Measurements from ENCODE around the gene NEDD8.

NEDD8 gene

GRCh38 chr14:24171422-24172260 lies 60.5 kb downstream of the NEDD8 start, which contains the start of gene REC8:
Gene REC8 (plus strand): TSS chr14:24172080. CDS start chr14:24172553, 473 bp downstream.
- TF ChIP-seq FOXM1 (IDR thresholded peaks at IDR 0.05; ENCODE audit: borderline replicate concordance), result no peak
- no peak for TF ChIP-seq FOXA1 (IDR thresholded peaks at IDR 0.05)
- no peak for TF ChIP-seq ELF4 (IDR thresholded peaks at IDR 0.05)
- no peak for TF ChIP-seq SUZ12 (IDR thresholded peaks at IDR 0.05)
- TF ChIP-seq PKNOX1 (IDR thresholded peaks at IDR 0.05), result no peak
- TF ChIP-seq LEF1 (IDR thresholded peaks at IDR 0.05; ENCODE audit: borderline replicate concordance), result no peak
- TF ChIP-seq HDGF (IDR thresholded peaks at IDR 0.05; ENCODE audit: borderline replicate concordance), result no peak
- TF ChIP-seq ZNF384 (IDR thresholded peaks at IDR 0.05), result no peak
- no peak for TF ChIP-seq ARNT (IDR thresholded peaks at IDR 0.05)
- no peak for TF ChIP-seq CTBP1 (IDR thresholded peaks at IDR 0.05; ENCODE audit: borderline replicate concordance)
- no peak for TF ChIP-seq BHLHE40 (IDR thresholded peaks at IDR 0.05; ENCODE audit: borderline replicate concordance)
- no peak for TF ChIP-seq TARDBP (IDR thresholded peaks at IDR 0.05)
- TF ChIP-seq FOXK2 (IDR thresholded peaks at IDR 0.05), result no peak
- CTCF ChIA-PET, result interaction anchor here (1.5 kb wide), 1 partner anchor 10 kb away, joined by 4 read pairs; the partner anchor contains the start of gene IRF9
- DNase-seq (ENCODE audit: extremely low spot score), result no peak
- POLR2A ChIA-PET, result interaction anchor here (1.8 kb wide), 1 partner anchor 10 kb away, joined by 7 read pairs; the partner anchor contains the start of gene IRF9

GRCh38 chr14:24167469-24168114 lies 64.6 kb downstream of the NEDD8 start:
- ChIA-PET POLR2A (no interaction called here), CTCF (no interaction called here)
- TF ChIP-seq ARNT (IDR thresholded peaks at IDR 0.05) (no peak), FOXM1 (IDR thresholded peaks at IDR 0.05; ENCODE audit: borderline replicate concordance) (no peak), HDGF (IDR thresholded peaks at IDR 0.05; ENCODE audit: borderline replicate concordance) (no peak), CTBP1 (IDR thresholded peaks at IDR 0.05; ENCODE audit: borderline replicate concordance) (no peak), FOXA1 (IDR thresholded peaks at IDR 0.05) (no peak), BHLHE40 (IDR thresholded peaks at IDR 0.05; ENCODE audit: borderline replicate concordance) (no peak), L3MBTL2 (conservative IDR thresholded peaks at IDR 0.05) (no peak), ZNF384 (IDR thresholded peaks at IDR 0.05) (no peak), ELF4 (IDR thresholded peaks at IDR 0.05) (no peak)
- no peak for DNase-seq (ENCODE audit: extremely low spot score)
